CD4-positive, alpha-beta T cell treated with Interleukin-4 for 1 hour (primary cell): ENCODE measurements around the gene PRR14L.

Experiments
- DNase-seq, 2 donors: peaks; one replicate each; pipeline ENCODE4 v3.0.0-alpha.2; 2020 to 2022

The PRR14L gene

DNA sequence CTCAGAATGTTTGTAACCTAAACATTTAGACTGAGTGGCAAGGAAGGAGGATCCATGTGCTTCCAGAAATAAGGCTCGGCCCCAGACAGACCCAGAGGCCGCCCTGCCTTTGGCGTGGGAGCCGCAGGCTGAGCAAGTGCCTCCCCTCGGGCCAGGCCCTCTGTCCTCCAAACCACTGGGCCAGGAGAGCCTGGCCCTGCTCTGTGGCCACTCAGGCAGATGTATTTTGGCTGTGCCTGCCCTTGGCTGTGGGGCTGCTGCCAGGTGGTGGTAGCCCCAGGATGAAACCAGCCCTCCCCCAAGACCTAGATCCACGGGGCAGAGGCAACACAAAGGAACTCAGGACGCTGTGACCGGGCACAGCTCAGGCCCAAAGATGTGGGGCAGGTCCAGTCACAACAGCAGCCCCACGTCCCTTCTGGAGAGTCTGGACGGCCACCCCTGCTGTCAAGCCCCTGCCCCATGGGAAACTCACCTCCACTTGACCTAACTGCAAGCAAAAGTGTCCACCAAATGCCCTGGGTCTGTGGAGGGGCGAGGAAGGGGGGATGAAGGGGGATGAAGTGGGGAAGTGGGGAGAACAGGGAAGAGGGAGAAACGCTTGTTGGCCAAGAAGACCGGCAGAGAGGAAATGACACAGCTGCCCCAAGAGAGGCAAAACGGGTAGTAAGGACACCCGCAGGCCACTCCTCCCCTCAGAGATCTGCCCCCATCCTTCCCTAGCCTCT, 111.9 kb downstream of the PRR14L start:
- DNase-seq = peak in 1 of 2 donors; percentile 55

- DNase-seq = peak in 1 of 2 donors; percentile 51
These were observed 112.5 kb downstream of the PRR14L start for GRCh38 chr22:31637447-31637890.

DNA sequence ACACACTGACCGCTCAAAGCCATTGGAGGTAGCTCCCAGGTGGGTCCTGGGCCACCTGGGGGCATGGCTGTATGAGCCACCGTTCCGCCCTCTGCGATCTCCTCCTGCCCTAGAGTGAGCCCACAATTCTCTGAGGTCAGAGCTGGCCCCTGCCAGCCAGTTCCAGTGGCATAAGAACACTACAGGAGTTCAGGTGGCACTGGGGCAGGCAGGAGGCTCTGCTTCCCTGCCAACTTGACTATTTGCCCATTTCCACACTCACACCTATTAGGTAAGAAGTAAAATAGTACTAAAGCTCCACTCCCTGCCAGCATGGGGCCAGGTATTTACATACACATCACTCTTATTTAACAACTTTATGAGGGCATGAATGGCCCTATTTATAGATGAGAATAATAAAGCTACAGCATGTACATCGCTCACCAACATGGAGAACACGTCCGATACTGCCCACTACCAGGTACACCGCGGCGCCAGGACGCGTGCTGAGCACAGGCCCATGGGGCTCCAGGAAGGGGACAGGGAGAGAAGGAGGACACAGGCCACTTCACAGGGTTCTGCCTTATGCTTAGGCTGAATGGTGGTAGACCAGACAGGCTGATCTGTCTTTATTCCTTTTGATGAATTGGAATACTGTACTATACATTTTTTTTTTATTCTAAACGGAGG, 114.2 kb downstream of the PRR14L start:
- no peak for DNase-seq

- DNase-seq = no peak
These were observed 118.5 kb downstream of the PRR14L start for GRCh38 chr22:31631436-31631835.
